Fibroblast of lung (primary cell): ENCODE measurements around the gene PLEKHJ1. TPM values are rescaled to one million over a fixed set of nuclear protein-coding genes. Genes with fewer than 3 reads are reported as not detected.

Experiments used
- DNase-seq, 2 donors: peaks; one replicate each; pipeline versions ENCODE4 v3.0.0 to v3.0.0-alpha.2; 2010; ENCODE audit warnings: low read depth in 2 of 2
- H2AFZ ChIP-seq: 2 replicates; pipeline ENCODE4 v1.5.1; 2012; ENCODE audit warnings: low read length, control low read depth, inconsistent platforms
- H3K27ac ChIP-seq: 2 replicates; pipeline ENCODE4 v1.5.1; 2011; ENCODE audit warnings: low read length, control low read depth; ENCODE audit not compliant: insufficient read depth
- H3K27me3 ChIP-seq: 2 replicates; pipeline ENCODE4 v1.5.1; 2011; ENCODE audit warnings: mild to moderate bottlenecking, low read length; ENCODE audit not compliant: control insufficient read depth, insufficient read depth
- H3K36me3 ChIP-seq: 2 replicates; pipeline ENCODE4 v1.5.1; 2011; ENCODE audit warnings: low read length; ENCODE audit not compliant: control insufficient read depth, insufficient read depth
- H3K4me1 ChIP-seq: 2 replicates; pipeline ENCODE4 v1.5.1; 2011; ENCODE audit warnings: low read length; ENCODE audit not compliant: control insufficient read depth, insufficient read depth; ENCODE audit errors: extremely low read depth
- H3K4me2 ChIP-seq: 2 replicates; pipeline ENCODE4 v1.5.1; 2011; ENCODE audit warnings: low read length, control low read depth; ENCODE audit not compliant: insufficient read depth; ENCODE audit errors: extremely low read depth
- H3K4me3 ChIP-seq, 4 experiments: fragments of 200-600 bp in 1 of 4; sonication (generic) in 1 of 4; replicated peaks in 1 of 4; 2 replicates each; pipeline ENCODE4 v1.5.1; 2011 to 2016; ENCODE audit warnings: low read length in 4 of 4, low read depth in 3 of 4, mild to moderate bottlenecking in 3 of 4, control low read depth in 2 of 4, inconsistent platforms in 1 of 4, mixed read lengths in 1 of 4; ENCODE audit not compliant: insufficient read depth in 1 of 4; ENCODE audit errors: control extremely low read depth in 1 of 4
- H3K79me2 ChIP-seq: 2 replicates; pipeline ENCODE4 v1.5.1; 2012; ENCODE audit warnings: mild to moderate bottlenecking, low read length, inconsistent platforms; ENCODE audit not compliant: control insufficient read depth, insufficient read depth
- H3K9ac ChIP-seq: 2 replicates; pipeline ENCODE4 v1.5.1; 2011; ENCODE audit warnings: mild to moderate bottlenecking, low read length, control low read depth; ENCODE audit not compliant: insufficient read depth
- H3K9me3 ChIP-seq: 2 replicates; pipeline ENCODE4 v1.5.1; 2012; ENCODE audit warnings: low read depth, low read length; ENCODE audit not compliant: control insufficient read depth, insufficient read depth
- H4K20me1 ChIP-seq: 2 replicates; pipeline ENCODE4 v1.5.1; 2011; ENCODE audit warnings: low read length; ENCODE audit not compliant: control insufficient read depth, insufficient read depth; ENCODE audit errors: extremely low read depth
- CTCF ChIP-seq, 2 donors: IDR thresholded peaks in 1 of 2; conservative IDR thresholded peaks in 1 of 2; 1 replicate in 1 of 2; 2 replicates in 1 of 2; pipeline ENCODE4 v1.5.1; 2011 to 2012; ENCODE audit warnings: low read length in 2 of 2, control low read depth in 1 of 2, inconsistent platforms in 1 of 2, low read depth in 1 of 2, mild to moderate bottlenecking in 1 of 2
- EZH2 ChIP-seq: IDR thresholded peaks from 2 replicates; pipeline ENCODE4 v1.5.1; 2012; ENCODE audit warnings: low read length, control low read depth, mild to moderate bottlenecking; ENCODE audit errors: missing control alignments
- polyA plus RNA-seq, 2 donors: library from polyadenylated mRNA; depleted of rRNA in 1 of 2; stranded (reverse) in 1 of 2; unstranded in 1 of 2; fragments of >200 nt; gene quantifications; 2 replicates each; pipeline ENCODE4 v1.2.1, GENCODE V29; 2011 to 2012; ENCODE audit warnings: missing spikeins in 1 of 2
- total RNA-seq: library from RNA; depleted of rRNA; stranded (reverse); fragments of >200 nt; gene quantifications from 2 replicates; pipeline ENCODE4 v1.2.1, GENCODE V29; 2014

PLEKHJ1 gene
- total and polyA plus RNA-seq, 2 donors (not counting 1 experiment from before 2014, with no cell fraction given): 34.9 to 61.3 TPM

GRCh38 chr19:2219726-2220125 is 16.4 kb downstream of the PLEKHJ1 start:
- no peaks in the 10 kb centered on the region for H3K27me3 ChIP-seq
- DNase-seq: no peak
- H3K9me3 ChIP-seq: no peaks in the 10 kb centered on the region
- H3K4me1 ChIP-seq: no peaks in the 10 kb centered on the region
- no peak overlapping the region for H3K27ac ChIP-seq
- no peak overlapping the region for H3K9ac ChIP-seq
- TF ChIP-seq EZH2: no peak
- no peak for TF ChIP-seq CTCF (conservative IDR thresholded peaks at IDR 0.05 in 1 of 2, IDR thresholded peaks at IDR 0.05 in 1 of 2; ENCODE audit: low read depth in 1 of 2, low read length in 2 of 2)
- H2AFZ ChIP-seq: no peak overlapping the region
- no peak overlapping the region for H3K4me3 ChIP-seq
- peaks cover 4% of the 10 kb centered on the region for H3K79me2 ChIP-seq
- peaks cover 41% of the 10 kb centered on the region for H3K36me3 ChIP-seq
- H3K4me2 ChIP-seq: no peak overlapping the region
- H4K20me1 ChIP-seq: no peaks in the 10 kb centered on the region

GRCh38 chr19:2217591-2217990 is 18.5 kb downstream of the PLEKHJ1 start:
- Histone ChIP-seq H4K20me1 (no peaks in the 10 kb centered on the region), H3K9me3 (no peaks in the 10 kb centered on the region), H3K9ac (no peak overlapping the region), H3K4me2 (no peak overlapping the region), H3K4me1 (peaks cover 2% of the 10 kb centered on the region), H3K4me3 (no peak overlapping the region), H3K36me3 (peaks cover 52% of the 10 kb centered on the region), H3K79me2 (peaks cover 6% of the 10 kb centered on the region), H3K27ac (no peak overlapping the region), H3K27me3 (no peaks in the 10 kb centered on the region), H2AFZ (no peak overlapping the region)
- TF ChIP-seq CTCF (conservative IDR thresholded peaks at IDR 0.05 in 1 of 2, IDR thresholded peaks at IDR 0.05 in 1 of 2; ENCODE audit: low read depth in 1 of 2, low read length in 2 of 2): no peak
- TF ChIP-seq EZH2: no peak
- DNase-seq: no peak

- peaks cover 53% of the 10 kb centered on the region for H3K36me3 ChIP-seq
- H4K20me1 ChIP-seq: no peaks in the 10 kb centered on the region
- peaks cover 2% of the 10 kb centered on the region for H3K4me1 ChIP-seq
- no peaks in the 10 kb centered on the region for H3K27me3 ChIP-seq
- no peak overlapping the region for H2AFZ ChIP-seq
- TF ChIP-seq EZH2 (no peak), CTCF (conservative IDR thresholded peaks at IDR 0.05 in 1 of 2, IDR thresholded peaks at IDR 0.05 in 1 of 2; ENCODE audit: low read depth in 1 of 2, low read length in 2 of 2) (no peak)
- H3K79me2 ChIP-seq: peaks cover 6% of the 10 kb centered on the region
- no peak for DNase-seq
- no peak overlapping the region for H3K9ac ChIP-seq
- H3K4me2 ChIP-seq: no peak overlapping the region
- H3K27ac ChIP-seq: no peak overlapping the region
- H3K9me3 ChIP-seq: no peaks in the 10 kb centered on the region
- no peak overlapping the region for H3K4me3 ChIP-seq
Measured at GRCh38 chr19:2216361-2217225, 19.5 kb downstream of the PLEKHJ1 start.
